Measurements from ENCODE around the gene TNFAIP3. TPM values are rescaled to one million over a fixed set of nuclear protein-coding genes. Genes with fewer than 3 reads are reported as not detected.
A peak's percentile ranks its signal among the peaks of the same experiment; 100 is the strongest.

TNFAIP3 gene
- polyA plus RNA-seq, 3 donors = 35.5 to 273 (median 38.4) TPM

DNA sequence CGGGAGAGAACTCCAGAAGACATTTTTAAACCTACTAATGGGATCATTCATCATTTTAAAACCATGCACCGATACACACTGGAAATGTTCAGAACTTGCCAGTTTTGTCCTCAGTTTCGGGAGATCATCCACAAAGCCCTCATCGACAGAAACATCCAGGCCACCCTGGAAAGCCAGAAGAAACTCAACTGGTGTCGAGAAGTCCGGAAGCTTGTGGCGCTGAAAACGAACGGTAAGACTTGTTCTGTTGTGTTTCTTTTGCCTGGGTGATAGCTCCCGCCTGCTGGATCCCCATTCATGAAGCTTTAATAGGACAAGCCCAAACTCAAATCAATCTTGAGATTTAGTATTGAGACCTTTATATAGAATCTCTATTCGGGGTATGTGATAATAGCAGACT is 4.2 kb downstream of the TNFAIP3 start:
- intact Hi-C loops (cut with micrococcal nuclease) = loop anchor here in 1 of 2 donors (5.0 kb wide), 1 partner anchor 56 kb away; no protein-coding TSS in a partner anchor
- peaks cover 72% of the 10 kb centered on the region for H4K20me1 ChIP-seq (ENCODE audit: insufficient read depth, low read length)
- H3K4me3 ChIP-seq (replicated peaks in 1 of 3; ENCODE audit: low read depth in 2 of 3, low read length in 3 of 3) = peak overlapping the region in 1 of 3 experiments; percentile 87
- peaks cover 72% of the 10 kb centered on the region for H3K79me2 ChIP-seq (ENCODE audit: insufficient read depth, low read length)
- peaks cover 66 to 74% of the 10 kb centered on the region in 2 donors for H3K4me1 ChIP-seq (ENCODE audit: control insufficient read depth in 1 of 2, insufficient read depth in 2 of 2, low read length in 2 of 2)
- H3K36me3 Mint-ChIP-seq = peaks cover 54 to 58% of the 10 kb centered on the region in 2 donors
- H3K9me3 ChIP-seq (replicated peaks in 1 of 2; ENCODE audit: control insufficient read depth in 1 of 2, insufficient read depth in 1 of 2, low read length in 2 of 2) = no peaks in the 10 kb centered on the region
- peak overlapping the region; percentile 93 to 96 for H3K4me3 Mint-ChIP-seq
- H3K27ac ChIP-seq (ENCODE audit: low read depth in 1 of 2, low read length in 2 of 2) = peak overlapping the region in 1 of 2 donors; percentile 93
- 97% methylated on average over 6 of the region's 11 CpGs for WGBS (ENCODE audit: insufficient coverage)
- H2AFZ ChIP-seq (ENCODE audit: insufficient read depth, low read depth, low read length, poor library complexity, severe bottlenecking) = no peak overlapping the region
- peak overlapping the region in 3 of 7 donors; percentile 46 to 99 (median 92) for H3K27ac Mint-ChIP-seq
- no peaks in the 10 kb centered on the region for H3K27me3 ChIP-seq (ENCODE audit: control insufficient read depth in 2 of 2, insufficient read depth in 2 of 2, low read length in 2 of 2)
- no peak for DNase-seq
- peaks cover 0 to 2% (median 0%) of the 10 kb centered on the region in 7 donors for H3K9me3 Mint-ChIP-seq
- peak overlapping the region; percentile 89 for H3K4me2 ChIP-seq (replicated peaks; ENCODE audit: extremely low read depth, low read length, poor library complexity, severe bottlenecking)
- peaks cover 73% of the 10 kb centered on the region for H3K4me1 Mint-ChIP-seq
- peaks cover 32 to 40% of the 10 kb centered on the region in 2 donors for H3K36me3 ChIP-seq (replicated peaks in 1 of 2; ENCODE audit: control insufficient read depth in 1 of 2, insufficient read depth in 2 of 2, low read length in 2 of 2)
- peak overlapping the region; percentile 44 for H3K9ac ChIP-seq (ENCODE audit: insufficient read depth, low read length, poor library complexity, severe bottlenecking)
- H3K27me3 Mint-ChIP-seq (ENCODE audit: low read depth in 3 of 3) = peaks cover 0 to 2% (median 1%) of the 10 kb centered on the region in 3 donors
- TF ChIP-seq, protein P1, sequence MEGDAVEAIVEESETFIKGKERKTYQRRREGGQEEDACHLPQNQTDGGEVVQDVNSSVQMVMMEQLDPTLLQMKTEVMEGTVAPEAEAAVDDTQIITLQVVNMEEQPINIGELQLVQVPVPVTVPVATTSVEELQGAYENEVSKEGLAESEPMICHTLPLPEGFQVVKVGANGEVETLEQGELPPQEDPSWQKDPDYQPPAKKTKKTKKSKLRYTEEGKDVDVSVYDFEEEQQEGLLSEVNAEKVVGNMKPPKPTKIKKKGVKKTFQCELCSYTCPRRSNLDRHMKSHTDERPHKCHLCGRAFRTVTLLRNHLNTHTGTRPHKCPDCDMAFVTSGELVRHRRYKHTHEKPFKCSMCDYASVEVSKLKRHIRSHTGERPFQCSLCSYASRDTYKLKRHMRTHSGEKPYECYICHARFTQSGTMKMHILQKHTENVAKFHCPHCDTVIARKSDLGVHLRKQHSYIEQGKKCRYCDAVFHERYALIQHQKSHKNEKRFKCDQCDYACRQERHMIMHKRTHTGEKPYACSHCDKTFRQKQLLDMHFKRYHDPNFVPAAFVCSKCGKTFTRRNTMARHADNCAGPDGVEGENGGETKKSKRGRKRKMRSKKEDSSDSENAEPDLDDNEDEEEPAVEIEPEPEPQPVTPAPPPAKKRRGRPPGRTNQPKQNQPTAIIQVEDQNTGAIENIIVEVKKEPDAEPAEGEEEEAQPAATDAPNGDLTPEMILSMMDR (IDR thresholded peaks at IDR 0.05) = no peak

- peaks cover 59 to 64% of the 10 kb centered on the region in 2 donors for H3K36me3 Mint-ChIP-seq
- peak in 1 of 3 donors; percentile 51 for DNase-seq
- peaks cover 72% of the 10 kb centered on the region for H3K79me2 ChIP-seq (ENCODE audit: insufficient read depth, low read length)
- TF ChIP-seq, protein P1 (IDR thresholded peaks at IDR 0.05) = no peak
- WGBS (ENCODE audit: insufficient coverage) = no CpG with 5 or more reads among the region's 1 CpG
- peaks cover 0 to 2% (median 0%) of the 10 kb centered on the region in 7 donors for H3K9me3 Mint-ChIP-seq
- peaks cover 63 to 73% of the 10 kb centered on the region in 2 donors for H3K4me1 ChIP-seq (ENCODE audit: control insufficient read depth in 1 of 2, insufficient read depth in 2 of 2, low read length in 2 of 2)
- no peak overlapping the region for H2AFZ ChIP-seq (ENCODE audit: insufficient read depth, low read depth, low read length, poor library complexity, severe bottlenecking)
- no peaks in the 10 kb centered on the region for H3K27me3 ChIP-seq (ENCODE audit: control insufficient read depth in 2 of 2, insufficient read depth in 2 of 2, low read length in 2 of 2)
- peaks cover 71% of the 10 kb centered on the region for H3K4me1 Mint-ChIP-seq
- H3K27ac ChIP-seq (ENCODE audit: low read depth in 1 of 2, low read length in 2 of 2) = peak overlapping the region in 1 of 2 donors; percentile 93
- H3K4me3 ChIP-seq (replicated peaks in 1 of 3; ENCODE audit: low read depth in 2 of 3, low read length in 3 of 3) = peak overlapping the region in 2 of 3 experiments; percentile 12 to 87
- peaks cover 0 to 2% (median 1%) of the 10 kb centered on the region in 3 donors for H3K27me3 Mint-ChIP-seq (ENCODE audit: low read depth in 3 of 3)
- no peaks in the 10 kb centered on the region for H3K9me3 ChIP-seq (replicated peaks in 1 of 2; ENCODE audit: control insufficient read depth in 1 of 2, insufficient read depth in 1 of 2, low read length in 2 of 2)
- peaks cover 38 to 47% of the 10 kb centered on the region in 2 donors for H3K36me3 ChIP-seq (replicated peaks in 1 of 2; ENCODE audit: control insufficient read depth in 1 of 2, insufficient read depth in 2 of 2, low read length in 2 of 2)
- peak overlapping the region; percentile 86 to 97 (median 93) for H3K27ac Mint-ChIP-seq
- intact Hi-C loops (cut with micrococcal nuclease) = loop anchor here in 1 of 2 donors (5.0 kb wide), 1 partner anchor 55 kb away; no protein-coding TSS in a partner anchor
- H3K4me2 ChIP-seq (replicated peaks; ENCODE audit: extremely low read depth, low read length, poor library complexity, severe bottlenecking) = peak overlapping the region; percentile 89
- H3K4me3 Mint-ChIP-seq = peak overlapping the region in 1 of 2 donors; percentile 76
- H4K20me1 ChIP-seq (ENCODE audit: insufficient read depth, low read length) = peaks cover 74% of the 10 kb centered on the region
- H3K9ac ChIP-seq (ENCODE audit: insufficient read depth, low read length, poor library complexity, severe bottlenecking) = no peak overlapping the region
These were observed 4.9 kb downstream of the TNFAIP3 start for GRCh38 chr6:137871831-137872454.
